HEK293 (cell line): Measurements from ENCODE around the gene DPM1.

Experiments
- CTCF ChIA-PET: fragments of 350-600 bp; formaldehyde crosslinking; extraction: SDS; loops from one replicate; lab custom pipeline; 2021; ENCODE audit warnings: antibody characterized with exemption; lab: Yijun Ruan, JAX
- POLR2A ChIA-PET: fragments of 300-600 bp; formaldehyde crosslinking; extraction: SDS; loops from one replicate; lab custom pipeline; 2020; ENCODE audit warnings: antibody characterized with exemption, inconsistent platforms; lab: Yijun Ruan, JAX
- H3K27ac ChIP-seq: fragments of 200-500 bp; sonication (Bioruptor generic); 2 replicates; pipeline ENCODE4 v1.5.1; 2014; ENCODE audit warnings: low read depth, low read length, control low read depth, inconsistent platforms; ENCODE audit errors: extremely low read depth
- H3K36me3 ChIP-seq, 2 experiments: fragments of 200-500 bp in 1 of 2; sonication (Bioruptor generic) in 1 of 2; 1 replicate in 1 of 2; 2 replicates in 1 of 2; pipeline ENCODE4 v1.5.1; 2014 to 2017; ENCODE audit warnings: inconsistent platforms in 2 of 2, low read length in 2 of 2; ENCODE audit not compliant: control insufficient read depth in 2 of 2, insufficient read depth in 1 of 2
- H3K4me1 ChIP-seq: fragments of 200-500 bp; sonication (Bioruptor generic); 2 replicates; pipeline ENCODE4 v1.5.1; 2014; ENCODE audit warnings: mild to moderate bottlenecking, low read length, inconsistent platforms; ENCODE audit not compliant: control insufficient read depth, insufficient read depth
- H3K4me3 ChIP-seq: 2 replicates; pipeline ENCODE4 v1.5.1; 2011; ENCODE audit warnings: low read depth, mild to moderate bottlenecking, control low read depth, low read length, moderate library complexity
- H3K9me3 ChIP-seq: fragments of 200-500 bp; sonication (Bioruptor generic); 2 replicates; pipeline ENCODE4 v1.5.1; 2014; ENCODE audit warnings: low read depth, low read length, inconsistent platforms; ENCODE audit not compliant: control insufficient read depth, insufficient read depth
- BCL11A ChIP-seq: fragments of 450-650 bp; formaldehyde crosslinking; IDR thresholded peaks from 2 replicates; pipeline ENCODE4 v1.5.1; 2016; ENCODE audit warnings: low read depth, missing biosample characterization, missing genetic modification characterization
- BCL11B ChIP-seq: fragments of 450-650 bp; formaldehyde crosslinking; IDR thresholded peaks from 2 replicates; pipeline ENCODE4 v1.5.1; 2016; ENCODE audit warnings: low read depth, missing biosample characterization, missing genetic modification characterization
- CTCF ChIP-seq: fragments of 450-650 bp; formaldehyde crosslinking; IDR thresholded peaks from 2 replicates; pipeline ENCODE4 v1.5.1; 2016; ENCODE audit warnings: missing biosample characterization, missing genetic modification characterization
- EGR2 ChIP-seq: fragments of 450-650 bp; formaldehyde crosslinking; IDR thresholded peaks from 2 replicates; pipeline ENCODE4 v1.5.1; 2016; ENCODE audit warnings: low read depth, missing biosample characterization, missing genetic modification characterization
- GLI4 ChIP-seq: fragments of 450-650 bp; formaldehyde crosslinking; IDR thresholded peaks from 2 replicates; pipeline ENCODE4 v1.5.1; 2016; ENCODE audit warnings: missing biosample characterization, missing genetic modification characterization
- KLF16 ChIP-seq: fragments of 450-650 bp; formaldehyde crosslinking; IDR thresholded peaks from 2 replicates; pipeline ENCODE4 v1.5.1; 2017; ENCODE audit warnings: missing biosample characterization, missing genetic modification characterization
- KLF17 ChIP-seq: fragments of 450-650 bp; formaldehyde crosslinking; IDR thresholded peaks from 2 replicates; pipeline ENCODE4 v1.5.1; 2016; ENCODE audit warnings: missing biosample characterization, missing genetic modification characterization
- PRDM4 ChIP-seq: fragments of 450-650 bp; formaldehyde crosslinking; IDR thresholded peaks from 2 replicates; pipeline ENCODE4 v1.5.1; 2017; ENCODE audit warnings: missing biosample characterization, missing genetic modification characterization
- SP7 ChIP-seq: fragments of 450-650 bp; formaldehyde crosslinking; IDR thresholded peaks from 2 replicates; pipeline ENCODE4 v1.5.1; 2016; ENCODE audit warnings: missing biosample characterization, missing genetic modification characterization
- YY1 ChIP-seq: fragments of 450-650 bp; formaldehyde crosslinking; IDR thresholded peaks from 2 replicates; pipeline ENCODE4 v1.5.1; 2018; ENCODE audit warnings: missing biosample characterization, missing genetic modification characterization
- ZBTB11 ChIP-seq: fragments of 450-650 bp; formaldehyde crosslinking; conservative IDR thresholded peaks from 2 replicates; pipeline ENCODE4 v1.5.1; 2016; ENCODE audit warnings: low read depth, missing biosample characterization, missing genetic modification characterization
- ZBTB17 ChIP-seq: fragments of 450-650 bp; formaldehyde crosslinking; IDR thresholded peaks from 2 replicates; pipeline ENCODE4 v1.5.1; 2016; ENCODE audit warnings: missing biosample characterization, missing genetic modification characterization
- ZIC2 ChIP-seq: fragments of 450-650 bp; formaldehyde crosslinking; IDR thresholded peaks from 2 replicates; pipeline ENCODE4 v1.5.1; 2016; ENCODE audit warnings: missing biosample characterization, missing genetic modification characterization
- ZNF174 ChIP-seq: fragments of 450-650 bp; formaldehyde crosslinking; IDR thresholded peaks from 2 replicates; pipeline ENCODE4 v1.5.0; 2017; ENCODE audit warnings: missing biosample characterization, mild to moderate bottlenecking, missing genetic modification characterization
- ZNF214 ChIP-seq: fragments of 450-650 bp; formaldehyde crosslinking; IDR thresholded peaks from 2 replicates; pipeline ENCODE4 v1.5.1; 2017; ENCODE audit warnings: missing biosample characterization, mild to moderate bottlenecking, missing genetic modification characterization, borderline replicate concordance
- ZNF223 ChIP-seq: fragments of 450-650 bp; formaldehyde crosslinking; IDR thresholded peaks from 2 replicates; pipeline ENCODE4 v1.5.1; 2016; ENCODE audit warnings: missing biosample characterization, missing genetic modification characterization
- ZNF292 ChIP-seq: fragments of 450-650 bp; formaldehyde crosslinking; IDR thresholded peaks from 2 replicates; pipeline ENCODE4 v1.5.1; 2016; ENCODE audit warnings: low read depth, missing biosample characterization, missing genetic modification characterization, borderline replicate concordance
- ZNF426 ChIP-seq: fragments of 450-650 bp; formaldehyde crosslinking; IDR thresholded peaks from 2 replicates; pipeline ENCODE4 v1.5.1; 2017; ENCODE audit warnings: missing biosample characterization, missing genetic modification characterization, mild to moderate bottlenecking, inconsistent platforms, moderate library complexity
- ZNF548 ChIP-seq: fragments of 450-650 bp; formaldehyde crosslinking; IDR thresholded peaks from 2 replicates; pipeline ENCODE4 v1.5.1; 2016; ENCODE audit warnings: missing biosample characterization, missing genetic modification characterization
- ZNF654 ChIP-seq: fragments of 450-650 bp; formaldehyde crosslinking; IDR thresholded peaks from 2 replicates; pipeline ENCODE4 v1.5.1; 2016; ENCODE audit warnings: low read depth, missing biosample characterization, missing genetic modification characterization
- ZNF670 ChIP-seq: fragments of 450-650 bp; formaldehyde crosslinking; IDR thresholded peaks from 2 replicates; pipeline ENCODE4 v1.5.1; 2016; ENCODE audit warnings: missing biosample characterization, missing genetic modification characterization, low read depth
- ZNF677 ChIP-seq: fragments of 450-650 bp; IDR thresholded peaks from 2 replicates; pipeline ENCODE4 v1.5.0; 2018; ENCODE audit warnings: missing biosample characterization, mild to moderate bottlenecking, missing genetic modification characterization, moderate library complexity
- ZNF792 ChIP-seq: fragments of 450-650 bp; formaldehyde crosslinking; IDR thresholded peaks from 2 replicates; pipeline ENCODE4 v1.5.1; 2016; ENCODE audit warnings: missing biosample characterization, missing genetic modification characterization
- ZXDB ChIP-seq: fragments of 450-650 bp; formaldehyde crosslinking; IDR thresholded peaks from 2 replicates; pipeline ENCODE4 v1.5.1; 2016; ENCODE audit warnings: missing biosample characterization, missing genetic modification characterization
- TF ChIP-seq, protein P1 (sequence below): fragments of 450-650 bp; formaldehyde crosslinking; IDR thresholded peaks from 2 replicates; pipeline ENCODE4 v1.5.1; 2016; ENCODE audit warnings: missing biosample characterization, missing genetic modification characterization

The DPM1 gene

DNA sequence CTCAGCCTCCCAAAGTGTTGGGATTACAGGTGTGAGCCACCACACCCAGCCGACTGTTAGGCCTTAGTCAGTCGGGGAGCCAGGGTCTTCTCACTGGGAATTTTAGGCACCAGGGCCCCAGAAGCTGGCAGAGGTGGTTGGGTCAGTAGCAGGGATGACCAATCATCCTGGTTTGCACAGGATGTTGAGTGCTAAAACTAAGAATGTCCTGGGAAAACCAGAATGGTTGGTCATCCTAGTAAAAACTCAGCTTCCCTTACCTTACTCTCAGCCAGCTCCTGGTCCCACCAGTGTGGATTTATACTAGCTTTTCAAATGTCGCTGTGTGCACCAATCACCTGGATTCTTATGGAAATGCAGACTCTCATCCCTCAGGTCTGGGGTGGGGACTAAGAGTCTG, 32.7 kb upstream of the DPM1 start:
- H3K9me3 ChIP-seq: no peaks in the 10 kb centered on the region
- CTCF ChIA-PET: interaction anchor here (0.6 to 10.1 kb wide), 9 partner anchors 8 to 376 kb away, joined by 3 to 243 read pairs (median 4); partner anchors contain the start of gene BCAS4
- POLR2A ChIA-PET: no interaction called here
- no peaks in the 10 kb centered on the region for H3K36me3 ChIP-seq
- TF ChIP-seq SP7 (tag by site-specific recombination) (no peak), ZNF292 (tag by site-specific recombination) (no peak), ZNF677 (no peak), ZNF426 (no peak), BCL11A (tag by site-specific recombination) (no peak), ZNF174 (no peak), ZNF214 (no peak)
- TF ChIP-seq, all 188 proteins: peak for 0
- no peak overlapping the region for H3K4me3 ChIP-seq
- no peak overlapping the region for H3K27ac ChIP-seq
- H3K4me1 ChIP-seq: no peaks in the 10 kb centered on the region

- Histone ChIP-seq H3K4me3 (no peak overlapping the region), H3K9me3 (no peaks in the 10 kb centered on the region), H3K4me1 (no peaks in the 10 kb centered on the region), H3K36me3 (no peaks in the 10 kb centered on the region), H3K27ac (no peak overlapping the region)
- POLR2A ChIA-PET: interaction anchor here (0.8 to 1.0 kb wide), 4 partner anchors 9 to 302 kb away, joined by 3 to 8 read pairs (median 6); partner anchors contain the start of genes DPM1 and MOCS3
- CTCF ChIA-PET: interaction anchor here (0.5 to 10.1 kb wide), 64 partner anchors 9 to 1601 kb away, joined by 3 to 243 read pairs (median 4); partner anchors contain the start of gene BCAS4
- TF ChIP-seq ZBTB17 (tag by site-specific recombination) (peak; percentile 84), ZXDB (no peak), CTCF (peak; percentile 80), ZNF223 (tag by site-specific recombination) (no peak), BCL11B (tag by site-specific recombination) (no peak), ZNF548 (no peak), ZNF670 (tag by site-specific recombination) (no peak), ZNF654 (tag by site-specific recombination) (peak; percentile 98), ZIC2 (tag by site-specific recombination) (no peak), EGR2 (tag by site-specific recombination) (no peak), SP7 (tag by site-specific recombination) (0 out of 2 replicates have a peak, but pooled peaks have one; percentile 23), KLF17 (tag by site-specific recombination) (no peak), YY1 (no peak), GLI4 (tag by site-specific recombination) (no peak), ZNF792 (no peak), ZBTB11 (tag by site-specific recombination) (no peak), KLF16 (tag by site-specific recombination) (no peak), PRDM4 (tag by site-specific recombination) (no peak)
- TF ChIP-seq, protein P1, sequence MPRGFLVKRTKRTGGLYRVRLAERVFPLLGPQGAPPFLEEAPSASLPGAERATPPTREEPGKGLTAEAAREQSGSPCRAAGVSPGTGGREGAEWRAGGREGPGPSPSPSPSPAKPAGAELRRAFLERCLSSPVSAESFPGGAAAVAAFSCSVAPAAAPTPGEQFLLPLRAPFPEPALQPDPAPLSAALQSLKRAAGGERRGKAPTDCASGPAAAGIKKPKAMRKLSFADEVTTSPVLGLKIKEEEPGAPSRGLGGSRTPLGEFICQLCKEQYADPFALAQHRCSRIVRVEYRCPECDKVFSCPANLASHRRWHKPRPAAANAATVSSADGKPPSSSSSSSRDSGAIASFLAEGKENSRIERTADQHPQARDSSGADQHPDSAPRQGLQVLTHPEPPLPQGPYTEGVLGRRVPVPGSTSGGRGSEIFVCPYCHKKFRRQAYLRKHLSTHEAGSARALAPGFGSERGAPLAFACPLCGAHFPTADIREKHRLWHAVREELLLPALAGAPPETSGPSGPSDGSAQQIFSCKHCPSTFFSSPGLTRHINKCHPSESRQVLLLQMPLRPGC (tag by site-specific recombination): peak; percentile 58; the same call in 1 of the 2 replicates
Observed at GRCh38 chr20:50987493-50988210, 29.3 kb upstream of the DPM1 start.
